Hematopoietic multipotent progenitor cell (in vitro differentiated cells): Measurements from ENCODE around the gene MAP3K20. TPM values are rescaled to one million over a fixed set of nuclear protein-coding genes. Genes with fewer than 3 reads are reported as not detected.
A peak's percentile ranks its signal among the peaks of the same experiment; 100 is the strongest.
"Not testable (repeated sequence)": the region's sequence is repeated elsewhere in the genome, so short reads cannot be mapped to it uniquely, and the experiment has no call there.

ENCODE experiments used
- DNase-seq, 3 donors: peaks; one replicate each; pipeline ENCODE4 v3.0.0-alpha.2; 2011 to 2015; ENCODE audit warnings: low read depth in 2 of 3, low spot score in 2 of 3
- total RNA-seq: library from RNA; depleted of rRNA; stranded (reverse); fragments of >200 nt; gene quantifications from one replicate; pipeline ENCODE4 v1.2.3, GENCODE V29; 2012

MAP3K20 gene
- total RNA-seq, 1 donor = 10.2 TPM

DNA sequence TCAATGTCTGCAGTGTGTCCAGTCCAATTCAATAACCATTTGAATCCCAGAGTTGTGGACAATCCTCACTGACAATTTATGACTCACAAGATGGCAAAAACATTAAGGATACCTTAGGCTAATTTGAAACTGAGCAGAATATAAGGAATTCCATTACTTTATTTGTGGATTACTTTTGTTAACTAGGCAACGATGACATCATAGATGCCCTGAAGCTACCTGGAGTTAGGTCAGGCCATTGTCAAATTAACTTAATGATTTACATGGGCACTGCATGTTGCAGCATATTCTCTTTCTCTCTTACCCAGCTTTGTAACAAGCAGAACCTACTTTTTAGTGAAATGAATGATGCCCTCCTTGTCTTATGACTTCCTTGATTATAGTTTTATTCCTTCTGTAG is 179.0 kb downstream of the MAP3K20 start:
- no peak for DNase-seq

DNA sequence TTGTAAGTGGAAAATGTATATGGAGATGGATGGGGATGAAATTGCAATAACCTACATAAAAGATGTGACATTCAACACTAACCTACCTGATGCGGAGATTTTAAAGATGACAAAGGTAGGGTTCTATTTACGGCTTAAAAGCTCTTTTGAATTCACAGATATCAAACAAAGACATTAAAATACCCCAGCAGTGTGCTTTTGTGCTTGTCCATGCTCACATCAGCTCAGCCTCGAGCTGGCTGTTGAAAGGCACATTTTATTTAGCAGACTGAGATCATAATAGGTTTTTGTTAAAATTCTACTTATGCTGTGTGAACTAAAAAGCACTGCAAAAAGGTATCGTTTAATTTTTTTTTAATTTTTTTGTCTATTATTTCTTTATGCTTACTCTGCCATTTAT is 183.1 kb downstream of the MAP3K20 start:
- DNase-seq = no peak

DNA sequence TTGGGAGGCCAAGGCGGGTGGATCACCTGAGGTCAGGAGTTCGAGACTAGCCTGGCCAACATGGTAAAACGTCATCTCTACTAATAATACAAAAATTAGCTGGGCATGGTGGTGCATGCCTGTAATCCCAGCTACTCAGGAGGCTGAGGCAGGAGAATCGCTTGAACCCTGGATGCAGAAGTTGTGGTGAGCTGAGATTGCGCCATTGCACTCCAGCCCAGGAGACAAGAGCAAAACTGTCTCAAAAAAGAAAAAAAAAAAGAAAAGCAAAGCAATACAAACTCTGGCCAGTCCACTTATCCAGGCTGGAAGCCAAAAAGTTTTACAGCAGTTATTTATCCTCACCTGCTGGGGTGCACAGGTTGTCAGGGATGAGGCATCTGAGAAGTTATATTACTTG is 186.7 kb downstream of the MAP3K20 start:
- not testable (repeated sequence) for DNase-seq

- no peak for DNase-seq
These were observed 188.5 kb downstream of the MAP3K20 start for GRCh38 chr2:173264151-173264550.

- peak in 2 of 3 donors; percentile 73 to 90 for DNase-seq
These were observed 189.1 kb downstream of the MAP3K20 start for GRCh38 chr2:173264603-173265366.

DNA sequence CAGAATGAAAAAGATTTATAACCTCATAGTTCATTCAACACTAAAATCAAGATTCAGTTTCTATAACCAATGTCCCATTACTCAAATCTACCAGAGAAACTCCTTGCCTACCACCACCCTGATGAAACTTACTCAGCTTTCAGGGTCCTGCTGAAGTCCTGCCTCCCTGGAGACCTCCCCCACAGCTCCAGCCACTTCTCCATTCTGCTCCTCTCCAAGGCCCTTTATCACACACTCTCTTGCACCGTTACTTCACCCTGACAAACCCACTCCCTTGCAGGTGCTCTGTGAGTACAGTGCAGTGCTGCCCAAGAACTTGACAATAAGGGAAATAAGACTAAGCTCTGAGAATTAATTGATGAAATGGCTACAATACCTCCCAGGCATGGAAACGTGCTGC is 195.5 kb downstream of the MAP3K20 start:
- no peak for DNase-seq

- DNase-seq = no peak
These were observed 196.2 kb downstream of the MAP3K20 start for GRCh38 chr2:173271825-173272224.

DNA sequence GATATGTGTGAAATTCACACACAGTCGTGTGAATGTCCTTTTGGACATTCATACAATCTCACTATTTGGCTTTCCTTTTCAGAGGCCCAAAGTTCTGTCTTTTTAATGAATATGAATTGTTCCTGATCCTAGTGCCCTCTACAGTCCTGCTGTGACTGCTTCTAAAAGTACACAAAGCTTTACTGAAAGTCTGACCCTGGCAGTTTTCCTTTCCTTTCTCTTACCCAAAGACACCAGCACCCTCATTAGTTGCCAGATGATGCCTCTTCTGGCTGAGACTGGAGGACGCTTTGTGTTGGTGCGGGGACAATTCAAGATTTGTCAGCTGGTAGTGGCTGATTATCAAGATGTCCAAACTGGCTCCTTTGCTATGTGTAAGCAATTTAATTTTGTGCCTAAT is 197.2 kb downstream of the MAP3K20 start:
- no peak for DNase-seq

GRCh38 chr2:173278794-173279526 is 203.3 kb downstream of the MAP3K20 start:
- no peak for DNase-seq

GRCh38 chr2:173279527-173279868 is 203.9 kb downstream of the MAP3K20 start:
- DNase-seq = no peak

- no peak for DNase-seq
These were observed 205.2 kb downstream of the MAP3K20 start for GRCh38 chr2:173280853-173281252.

- not testable (repeated sequence) for DNase-seq
These were observed 206.3 kb downstream of the MAP3K20 start for GRCh38 chr2:173281898-173282297.

- no peak for DNase-seq
These were observed 207.3 kb downstream of the MAP3K20 start for GRCh38 chr2:173282795-173283545.

DNA sequence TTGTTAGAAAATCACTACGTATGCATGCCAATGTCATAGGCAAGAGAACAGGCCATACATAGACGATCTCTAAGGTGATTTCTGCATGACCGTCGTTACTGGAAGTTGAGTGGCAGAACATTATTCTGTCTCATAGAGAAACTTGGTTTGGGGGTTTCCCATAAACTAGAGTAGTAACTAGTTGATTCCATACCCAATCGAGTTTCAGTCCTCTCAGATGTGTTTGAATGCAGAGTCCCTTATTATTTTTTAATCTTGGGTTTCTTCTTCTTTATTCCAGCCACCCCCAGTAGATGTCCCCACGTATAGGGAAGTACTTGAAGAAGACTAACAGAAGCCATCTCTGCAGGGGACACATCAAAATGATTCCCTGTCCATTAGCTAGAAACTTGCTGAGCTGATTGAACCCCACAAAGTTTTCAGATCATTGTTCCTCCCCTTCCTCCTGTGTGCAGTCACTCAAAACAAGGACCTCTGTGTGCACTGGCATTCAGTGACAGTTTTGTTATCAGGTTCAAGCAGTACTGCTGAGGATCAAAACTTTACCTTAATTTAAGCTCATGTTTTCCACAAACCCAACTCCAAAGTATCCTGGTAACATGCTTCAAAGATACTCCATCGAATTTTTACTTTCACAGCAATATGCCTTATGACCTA is 210.6 kb downstream of the MAP3K20 start:
- peak in 2 of 3 donors; percentile 14 to 37 for DNase-seq

DNA sequence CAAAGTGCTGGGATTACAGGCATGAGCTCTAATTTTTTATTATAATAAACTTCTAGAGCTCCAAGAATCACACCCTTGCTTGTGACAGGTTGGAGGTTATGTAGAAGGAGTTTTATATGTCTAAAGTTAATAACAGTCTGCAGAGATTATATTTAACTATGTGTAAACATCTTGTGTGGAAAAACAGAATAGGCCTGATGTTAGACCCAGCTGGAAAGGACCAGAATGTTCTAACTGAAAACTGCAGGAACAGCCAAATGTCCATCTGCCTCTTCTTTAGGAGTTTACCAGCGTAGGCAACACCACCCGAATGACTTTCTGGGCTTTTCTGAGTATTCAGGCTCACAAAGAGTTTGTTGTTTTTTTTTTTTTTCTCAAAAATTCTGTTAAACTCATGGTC is 211.9 kb downstream of the MAP3K20 start:
- DNase-seq = no peak

- DNase-seq = no peak
These were observed 212.9 kb downstream of the MAP3K20 start for GRCh38 chr2:173288561-173288960.

- DNase-seq = no peak
These were observed 214.4 kb downstream of the MAP3K20 start for GRCh38 chr2:173290046-173290445.

DNA sequence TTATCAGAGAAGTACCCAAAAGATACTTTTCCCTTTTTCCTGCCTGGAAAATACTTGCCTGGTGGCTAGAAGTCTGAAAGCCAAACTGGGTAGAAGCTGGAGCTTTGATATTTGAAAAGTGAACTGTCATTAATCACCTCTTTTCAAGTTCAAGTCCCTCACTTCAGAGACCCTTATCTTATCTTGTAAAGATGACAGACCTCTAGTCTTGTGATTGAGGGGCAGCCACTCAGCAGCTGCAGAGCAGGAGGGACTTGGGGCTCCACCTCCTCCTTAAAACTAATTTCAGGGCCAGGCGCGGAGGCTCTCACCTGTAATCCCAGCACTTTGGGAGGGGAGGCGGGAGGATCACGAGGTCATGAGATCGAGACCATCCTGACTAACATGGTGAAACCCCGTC is 214.9 kb downstream of the MAP3K20 start:
- no peak for DNase-seq

- DNase-seq = no peak
These were observed 215.8 kb downstream of the MAP3K20 start for GRCh38 chr2:173291412-173291811.

GRCh38 chr2:173296235-173296634 is 220.6 kb downstream of the MAP3K20 start:
- no peak for DNase-seq

GRCh38 chr2:173298536-173299097 is 223.0 kb downstream of the MAP3K20 start:
- DNase-seq = no peak
